ENCODE data around the gene PHACTR1. TPM values are rescaled to one million over a fixed set of nuclear protein-coding genes. Genes with fewer than 3 reads are reported as not detected.

The PHACTR1 gene
- total RNA-seq, 4 donors from 2014 or later = 2.0 to 8.3 (median 4.5) TPM

DNA sequence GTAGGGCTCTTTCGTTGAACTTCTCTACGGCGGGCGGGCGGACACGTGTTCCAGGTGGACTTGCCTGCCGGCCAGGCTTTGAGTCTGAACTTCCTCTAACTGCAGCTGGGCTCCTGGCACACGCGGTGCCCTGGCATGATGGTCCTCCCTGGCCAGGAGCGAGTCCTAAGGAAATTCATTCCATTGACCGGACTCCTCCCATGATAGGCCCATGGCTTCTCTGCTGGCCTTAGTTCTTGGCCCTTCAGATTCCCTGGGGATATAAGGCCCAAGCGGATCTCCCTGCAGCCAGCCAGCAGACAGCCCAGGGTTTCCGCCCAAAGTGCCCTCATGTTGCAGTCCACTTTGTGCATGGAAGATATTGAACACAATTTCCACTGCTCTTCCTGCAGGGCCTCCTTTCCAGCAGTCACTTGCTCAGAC lies 572.4 kb downstream of the PHACTR1 start:
- TF ChIP-seq, protein P1, sequence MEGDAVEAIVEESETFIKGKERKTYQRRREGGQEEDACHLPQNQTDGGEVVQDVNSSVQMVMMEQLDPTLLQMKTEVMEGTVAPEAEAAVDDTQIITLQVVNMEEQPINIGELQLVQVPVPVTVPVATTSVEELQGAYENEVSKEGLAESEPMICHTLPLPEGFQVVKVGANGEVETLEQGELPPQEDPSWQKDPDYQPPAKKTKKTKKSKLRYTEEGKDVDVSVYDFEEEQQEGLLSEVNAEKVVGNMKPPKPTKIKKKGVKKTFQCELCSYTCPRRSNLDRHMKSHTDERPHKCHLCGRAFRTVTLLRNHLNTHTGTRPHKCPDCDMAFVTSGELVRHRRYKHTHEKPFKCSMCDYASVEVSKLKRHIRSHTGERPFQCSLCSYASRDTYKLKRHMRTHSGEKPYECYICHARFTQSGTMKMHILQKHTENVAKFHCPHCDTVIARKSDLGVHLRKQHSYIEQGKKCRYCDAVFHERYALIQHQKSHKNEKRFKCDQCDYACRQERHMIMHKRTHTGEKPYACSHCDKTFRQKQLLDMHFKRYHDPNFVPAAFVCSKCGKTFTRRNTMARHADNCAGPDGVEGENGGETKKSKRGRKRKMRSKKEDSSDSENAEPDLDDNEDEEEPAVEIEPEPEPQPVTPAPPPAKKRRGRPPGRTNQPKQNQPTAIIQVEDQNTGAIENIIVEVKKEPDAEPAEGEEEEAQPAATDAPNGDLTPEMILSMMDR (IDR thresholded peaks at IDR 0.05) = no peak
- no peak for TF ChIP-seq POLR2A (IDR thresholded peaks at IDR 0.05)
- no peak overlapping the region for H3K4me3 ChIP-seq
- no peak for DNase-seq
- no peaks in the 10 kb centered on the region for H3K27me3 ChIP-seq
- no peaks in the 10 kb centered on the region for H3K4me1 ChIP-seq
- intact Hi-C loops (cut with DNase I; ENCODE audit: low total_unique reads) = no loop called here
- H3K9me3 ChIP-seq = peaks cover 0 to 7% of the 10 kb centered on the region in 2 donors
- no peaks in the 10 kb centered on the region for H3K36me3 ChIP-seq
- no peak overlapping the region for H3K27ac ChIP-seq

- no peak overlapping the region for H3K4me3 ChIP-seq
- no peaks in the 10 kb centered on the region for H3K4me1 ChIP-seq
- no peaks in the 10 kb centered on the region for H3K27me3 ChIP-seq
- no peak for TF ChIP-seq POLR2A (IDR thresholded peaks at IDR 0.05)
- TF ChIP-seq, protein P1 (IDR thresholded peaks at IDR 0.05) = no peak
- peaks cover 0 to 7% of the 10 kb centered on the region in 2 donors for H3K9me3 ChIP-seq
- no peak for DNase-seq
- intact Hi-C loops (cut with DNase I; ENCODE audit: low total_unique reads) = no loop called here
- no peaks in the 10 kb centered on the region for H3K36me3 ChIP-seq
- H3K27ac ChIP-seq = no peak overlapping the region
Measured at GRCh38 chr6:13289789-13290318, 573.3 kb downstream of the PHACTR1 start.

DNA sequence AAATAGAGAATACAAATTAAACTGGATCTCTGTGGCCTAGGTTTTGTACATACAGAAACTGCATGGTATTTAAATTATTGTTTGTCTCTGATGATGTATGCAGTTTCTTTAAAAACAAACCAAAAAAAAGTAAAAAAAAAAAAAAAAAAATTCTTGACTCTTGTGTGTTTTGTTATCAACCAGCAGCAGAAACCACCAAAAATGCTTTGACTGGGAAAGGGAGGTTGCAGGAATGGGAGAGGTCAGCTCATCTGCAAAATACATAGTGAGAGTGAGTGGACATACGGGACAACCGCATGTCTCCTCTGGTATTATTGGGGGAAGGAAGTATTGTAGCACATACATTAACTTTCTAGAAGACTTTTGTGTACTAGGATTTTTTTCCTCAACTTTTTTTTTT lies 573.8 kb downstream of the PHACTR1 start:
- H3K27ac ChIP-seq = no peak overlapping the region
- H3K36me3 ChIP-seq = no peaks in the 10 kb centered on the region
- no peaks in the 10 kb centered on the region for H3K4me1 ChIP-seq
- H3K4me3 ChIP-seq = no peak overlapping the region
- no peak for DNase-seq
- TF ChIP-seq POLR2A (IDR thresholded peaks at IDR 0.05) = no peak
- TF ChIP-seq, protein P1 (IDR thresholded peaks at IDR 0.05) = no peak
- intact Hi-C loops (cut with DNase I; ENCODE audit: low total_unique reads) = no loop called here
- peaks cover 0 to 7% of the 10 kb centered on the region in 2 donors for H3K9me3 ChIP-seq
- no peaks in the 10 kb centered on the region for H3K27me3 ChIP-seq

GRCh38 chr6:13292774-13293173 lies 576.2 kb downstream of the PHACTR1 start:
- no peaks in the 10 kb centered on the region for H3K27me3 ChIP-seq
- intact Hi-C loops (cut with DNase I; ENCODE audit: low total_unique reads) = no loop called here
- H3K4me1 ChIP-seq = no peaks in the 10 kb centered on the region
- TF ChIP-seq, protein P1 (IDR thresholded peaks at IDR 0.05) = no peak
- TF ChIP-seq POLR2A (IDR thresholded peaks at IDR 0.05) = no peak
- no peak for DNase-seq
- H3K4me3 ChIP-seq = no peak overlapping the region
- no peaks in the 10 kb centered on the region for H3K36me3 ChIP-seq
- H3K27ac ChIP-seq = no peak overlapping the region
- no peaks in the 10 kb centered on the region for H3K9me3 ChIP-seq

- intact Hi-C loops (cut with DNase I; ENCODE audit: low total_unique reads) = no loop called here
- DNase-seq = no peak
- Histone ChIP-seq H3K4me1 (no peaks in the 10 kb centered on the region), H3K27me3 (no peaks in the 10 kb centered on the region), H3K36me3 (no peaks in the 10 kb centered on the region), H3K9me3 (no peaks in the 10 kb centered on the region), H3K4me3 (no peak overlapping the region), H3K27ac (no peak overlapping the region)
- TF ChIP-seq POLR2A (IDR thresholded peaks at IDR 0.05) = no peak
- TF ChIP-seq, protein P1 (IDR thresholded peaks at IDR 0.05) = no peak
Measured at GRCh38 chr6:13294499-13295069, 578.0 kb downstream of the PHACTR1 start.
